K562 (cell line): ENCODE results near the gene APOO. TPM values are rescaled to one million over a fixed set of nuclear protein-coding genes. Genes with fewer than 3 reads are reported as not detected.
A peak's percentile ranks its signal among the peaks of the same experiment; 100 is the strongest.

Experiments used
- ARID1B ChIP-seq: fragments of 450-650 bp; IDR thresholded peaks from 2 replicates; pipeline ENCODE4 v1.6.1; 2016; ENCODE audit warnings: antibody characterized with exemption, mild to moderate bottlenecking, inconsistent platforms
- C11orf30 ChIP-seq: fragments of 450-650 bp; IDR thresholded peaks from 2 replicates; pipeline ENCODE4 v1.6.1; 2016; ENCODE audit warnings: low read depth, mild to moderate bottlenecking
- CBX3 ChIP-seq, 2 experiments: IDR thresholded peaks; 1 replicate in 1 of 2; 2 replicates in 1 of 2; pipeline ENCODE4 v1.6.1; 2012; ENCODE audit warnings: inconsistent platforms in 2 of 2, low read length in 2 of 2, borderline replicate concordance in 1 of 2, control low read depth in 1 of 2
- CTCFL ChIP-seq: IDR thresholded peaks from 2 replicates; pipeline ENCODE4 v1.6.1; 2011; ENCODE audit warnings: borderline replicate concordance, low read depth, mild to moderate bottlenecking, moderate library complexity, low read length; ENCODE audit not compliant: insufficient read depth, poor library complexity, severe bottlenecking
- CXXC5 ChIP-seq: fragments of 250-450 bp; sonication (Bioruptor Pico); IDR thresholded peaks from 2 replicates; pipeline ENCODE4 v1.8.0; 2022; ENCODE audit warnings: inconsistent platforms, mild to moderate bottlenecking, moderate library complexity
- EGR1 ChIP-seq: fragments of 450-650 bp; conservative IDR thresholded peaks from 2 replicates; pipeline ENCODE4 v1.6.1; 2017; ENCODE audit warnings: mild to moderate bottlenecking
- FOXK2 ChIP-seq, 2 experiments: fragments of 450-650 bp; IDR thresholded peaks in 1 of 2; conservative IDR thresholded peaks in 1 of 2; 2 replicates each; pipeline ENCODE4 v1.6.1; 2016; ENCODE audit warnings: low read depth in 2 of 2, mild to moderate bottlenecking in 1 of 2
- FOXM1 ChIP-seq, 2 experiments: fragments of 450-650 bp in 1 of 2; sonication (generic) in 1 of 2; formaldehyde crosslinking in 1 of 2; IDR thresholded peaks; 2 replicates each; pipeline versions ENCODE4 v1.6.1 to v1.9.0; 2017 to 2022; ENCODE audit warnings: low read depth in 2 of 2, mild to moderate bottlenecking in 2 of 2, missing genetic modification reagents in 1 of 2, moderate library complexity in 1 of 2
- FOXP1 ChIP-seq: sonication (generic); formaldehyde crosslinking; IDR thresholded peaks from 2 replicates; pipeline ENCODE4 v1.8.0; 2022; ENCODE audit warnings: mild to moderate bottlenecking, missing genetic modification reagents
- MBD2 ChIP-seq: sonication (generic); IDR thresholded peaks from 2 replicates; pipeline ENCODE4 v1.6.1; 2016; ENCODE audit warnings: low read depth, borderline replicate concordance
- MCM3 ChIP-seq: fragments of 450-650 bp; IDR thresholded peaks from 2 replicates; pipeline ENCODE4 v1.6.1; 2016
- SMC3 ChIP-seq: conservative IDR thresholded peaks from 2 replicates; pipeline ENCODE4 v1.6.1; 2011; ENCODE audit warnings: low read depth, low read length, improper control_type of control experiment; ENCODE audit not compliant: insufficient read depth
- SRF ChIP-seq, 2 experiments: fragments of 250-450, 450-650 bp in 1 of 2; sonication (Bioruptor Pico) in 1 of 2; sonication (generic) in 1 of 2; formaldehyde crosslinking; IDR thresholded peaks; 2 replicates each; pipeline versions ENCODE4 v1.5.0 to v1.5.1; 2020 to 2022; ENCODE audit warnings: mild to moderate bottlenecking in 1 of 2, missing genetic modification reagents in 1 of 2
- TOE1 ChIP-seq, 2 experiments: fragments of 450-650 bp in 1 of 2; sonication (generic) in 1 of 2; formaldehyde crosslinking in 1 of 2; IDR thresholded peaks; 2 replicates each; pipeline versions ENCODE4 v1.7.1 to v1.8.0; 2016 to 2022; ENCODE audit warnings: borderline replicate concordance in 2 of 2, mild to moderate bottlenecking in 2 of 2, antibody characterized with exemption in 1 of 2, inconsistent platforms in 1 of 2, low read depth in 1 of 2, missing genetic modification reagents in 1 of 2, moderate library complexity in 1 of 2
- XRCC4 ChIP-seq: IDR thresholded peaks from one replicate; pipeline ENCODE4 v1.6.1; 2011; ENCODE audit not compliant: insufficient read depth, insufficient read length; ENCODE audit errors: extremely low read depth
- XRCC5 ChIP-seq: fragments of 200-400 bp; formaldehyde crosslinking; IDR thresholded peaks from 2 replicates; pipeline ENCODE4 v1.6.1; 2017; ENCODE audit warnings: low read depth, mild to moderate bottlenecking, low read length
- ZBED1 ChIP-seq: IDR thresholded peaks from 2 replicates; pipeline ENCODE4 v1.6.1; 2014
- ZFP91 ChIP-seq: sonication (generic); formaldehyde crosslinking; IDR thresholded peaks from 2 replicates; pipeline ENCODE4 v1.8.0; 2022; ENCODE audit warnings: mild to moderate bottlenecking, missing genetic modification reagents
- ZFX ChIP-seq: sonication (generic); formaldehyde crosslinking; IDR thresholded peaks from 2 replicates; pipeline ENCODE4 v1.8.0; 2022; ENCODE audit warnings: mild to moderate bottlenecking, missing genetic modification reagents, moderate library complexity
- ZNF384 ChIP-seq: IDR thresholded peaks from 2 replicates; pipeline ENCODE4 v1.6.1; 2012; ENCODE audit warnings: low read depth, low read length, improper control_type of control experiment
- polyA plus RNA-seq, 8 experiments: library from polyadenylated mRNA; depleted of rRNA in 4 of 8; stranded (reverse) in 5 of 8; unstranded in 3 of 8; fragments of >200 nt; fragmentation: Nextera tagmentation in 2 of 8; fragmentation: Illumina TruSeq in 1 of 8; extraction: Ambion mirVana in 2 of 8; extraction: Trizol in 1 of 8; gene quantifications; 2 replicates each; pipeline versions ENCODE4 v1.2.1 to v1.2.3, GENCODE V29; 2011 to 2014; ENCODE audit warnings: inconsistent platforms in 1 of 8, missing spikeins in 1 of 8
- total RNA-seq, 7 experiments: library from RNA; depleted of rRNA in 6 of 7; stranded (reverse); fragments of >200 nt in 6 of 7; fragmentation: Illumina TruSeq in 2 of 7; extraction: Trizol in 2 of 7; gene quantifications; 2 replicates each; pipeline versions ENCODE4 v1.2.1 to v1.2.3, GENCODE V29; 2011 to 2021; ENCODE audit warnings: low replicate concordance in 1 of 7

APOO gene
- total and polyA plus RNA-seq, 9 of the 15 experiments (the other 6 are each of a cell fraction or from before 2014, with no cell fraction given): 37.3 to 76.4 (median 60.8) TPM

- TF ChIP-seq XRCC4 (no peak), MBD2 (no peak), MCM3 (no peak), FOXK2 (conservative IDR thresholded peaks at IDR 0.05 in 1 of 2, IDR thresholded peaks at IDR 0.05 in 1 of 2; ENCODE audit: low read depth in 2 of 2) (peak in 1 of 2 experiments; percentile 25; a peak in 2 of 4 replicates), CTCFL (peak; percentile 88), EGR1 (peak; percentile 31), ZBED1 (0 out of 2 replicates have a peak, but pooled peaks have one; percentile 26), ARID1B (0 out of 2 replicates have a peak, but pooled peaks have one; percentile 26), ZFP91 (CRISPR knock-in tag) (no peak), SRF (CRISPR knock-in tag; IDR thresholded peaks at IDR 0.05) (peak in 1 of 2 experiments; percentile 26; a peak in 1 of 4 replicates), TOE1 (IDR thresholded peaks at IDR 0.05; ENCODE audit: borderline replicate concordance) (no peak), TOE1 (CRISPR knock-in tag; IDR thresholded peaks at IDR 0.05; ENCODE audit: borderline replicate concordance, low read depth) (no peak), FOXM1 (IDR thresholded peaks at IDR 0.05; ENCODE audit: low read depth) (no peak), FOXM1 (CRISPR knock-in tag; IDR thresholded peaks at IDR 0.05; ENCODE audit: low read depth) (no peak), XRCC5 (peak; percentile 80; the same call in 1 of the 2 replicates), CBX3 (IDR thresholded peaks at IDR 0.05; ENCODE audit: borderline replicate concordance in 1 of 2, low read length in 2 of 2) (peak in 1 of 2 experiments; percentile 5; a peak in 1 of 3 replicates), C11orf30 (peak; percentile 37; the same call in 1 of the 2 replicates), ZNF384 (peak; percentile 53; the same call in 1 of the 2 replicates), ZFX (CRISPR knock-in tag) (peak; percentile 86), SMC3 (peak; percentile 38; the same call in 1 of the 2 replicates), CXXC5 (CRISPR knock-in tag) (peak; percentile 88), FOXP1 (CRISPR knock-in tag) (no peak)
These were observed at the start of gene APOO, which contains the start of gene CXorf58 (continued) for GRCh38 chrX:23907498-23908218.
